Cerebellar cortex (tissue), 1 donor: Measurements from ENCODE around the gene S100A13.
"Not testable (repeated sequence)": the region's sequence is repeated elsewhere in the genome, so short reads cannot be mapped to it uniquely, and the experiment has no call there.

Experiments
- DNase-seq: peaks from one replicate; pipeline ENCODE4 v3.0.0-alpha.2; 2015; ENCODE audit warnings: low spot score

S100A13 gene

GRCh38 chr1:153626904-153627714, at the start of gene S100A13:
S100A13 (minus strand) TSS chr1:153627505; CDS start chr1:153626472, 1,033 bp downstream.
- peak; percentile 92 for DNase-seq

DNA sequence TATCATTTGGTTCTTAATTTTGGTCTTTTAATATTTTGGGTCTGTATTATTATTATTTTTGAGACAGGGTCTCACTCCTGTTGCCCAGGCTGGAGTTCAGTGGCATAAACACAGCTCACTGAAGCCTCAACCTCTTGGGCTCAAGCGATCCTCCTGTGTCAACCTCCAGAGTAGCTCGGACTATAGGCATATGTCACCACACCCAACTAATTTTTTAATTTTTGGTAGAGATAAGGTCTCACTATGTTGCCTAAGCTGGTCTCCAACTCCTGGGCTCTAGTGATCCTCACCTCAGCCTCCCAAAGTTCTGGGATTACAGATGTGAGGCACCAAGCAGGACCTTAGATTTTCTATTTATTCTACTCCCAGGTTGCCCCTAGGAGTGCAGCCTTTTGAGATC, 46.2 kb upstream of the S100A13 start:
- no peak for DNase-seq

- DNase-seq: not testable (repeated sequence)
Measured at GRCh38 chr1:153671628-153672353, 44.5 kb upstream of the S100A13 start.

DNA sequence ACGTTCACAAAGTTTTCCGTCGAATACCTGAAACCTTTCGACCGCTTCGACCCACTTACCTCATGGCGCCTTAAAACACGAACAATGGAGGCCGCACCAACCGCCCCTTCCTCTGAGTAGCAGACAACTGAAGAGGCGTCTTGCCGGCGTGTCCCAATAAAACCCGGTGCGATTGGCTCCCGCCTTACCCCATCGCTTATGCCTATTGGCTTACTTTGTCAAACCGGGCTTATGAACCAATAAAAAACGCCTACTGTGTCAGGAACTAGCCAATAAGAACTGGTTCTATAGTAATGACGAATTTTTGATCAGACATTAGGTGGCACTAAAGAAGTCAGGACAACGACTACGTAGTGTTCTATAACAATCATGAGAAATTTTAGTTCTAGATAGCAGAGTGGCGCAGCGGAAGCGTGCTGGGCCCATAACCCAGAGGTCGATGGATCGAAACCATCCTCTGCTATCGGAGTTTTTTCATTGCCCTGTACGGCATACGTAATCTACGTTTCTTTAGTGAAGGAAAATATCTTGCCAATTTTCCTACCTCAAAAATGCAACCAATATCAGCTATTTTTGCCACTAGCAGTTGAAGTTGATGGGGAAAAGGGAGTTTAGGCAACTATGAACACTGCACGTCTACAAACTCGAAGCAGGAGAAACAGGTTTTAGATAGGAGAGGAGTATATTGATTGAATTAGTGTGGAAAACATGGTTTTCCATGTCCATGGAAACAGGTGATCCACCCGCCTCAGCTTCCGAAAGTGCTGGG, 43.7 kb upstream of the S100A13 start, which contains the start of gene ILF2:
TSS of gene ILF2 (minus strand) at position 135 of the 769 bp plus-strand sequence. CDS start at position 64, 71 bp downstream.
- peak; percentile 100 for DNase-seq

DNA sequence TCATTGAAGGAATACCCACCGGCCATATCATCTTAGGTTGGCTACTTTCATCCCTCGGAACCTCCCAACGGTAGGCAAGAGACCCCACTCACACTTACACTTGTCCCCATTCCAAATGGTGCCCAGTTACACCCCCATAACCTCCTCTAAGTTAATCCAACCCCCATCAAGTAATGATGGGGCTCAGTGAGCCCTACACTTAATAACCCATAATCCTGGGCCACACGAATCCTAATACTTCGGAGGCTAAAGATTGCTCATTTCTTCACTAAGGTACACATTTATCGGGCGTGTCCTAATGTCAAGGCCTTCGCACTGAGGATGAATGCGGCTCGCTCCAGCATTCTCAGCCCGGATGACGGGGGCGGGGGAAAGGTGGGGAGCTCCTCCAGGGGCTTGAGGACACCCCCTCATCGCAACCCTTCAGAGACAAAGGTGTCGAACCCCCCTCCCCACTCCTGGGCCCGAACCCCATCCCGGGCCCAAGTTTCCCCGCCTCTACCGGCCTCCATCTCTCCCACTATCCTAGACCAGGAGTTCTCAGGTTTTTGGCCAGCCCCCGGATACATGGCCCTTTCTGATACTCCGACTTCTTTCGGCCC, 43.1 kb upstream of the S100A13 start:
- no peak for DNase-seq

GRCh38 chr1:153669606-153670005, 42.3 kb upstream of the S100A13 start:
- no peak for DNase-seq

DNA sequence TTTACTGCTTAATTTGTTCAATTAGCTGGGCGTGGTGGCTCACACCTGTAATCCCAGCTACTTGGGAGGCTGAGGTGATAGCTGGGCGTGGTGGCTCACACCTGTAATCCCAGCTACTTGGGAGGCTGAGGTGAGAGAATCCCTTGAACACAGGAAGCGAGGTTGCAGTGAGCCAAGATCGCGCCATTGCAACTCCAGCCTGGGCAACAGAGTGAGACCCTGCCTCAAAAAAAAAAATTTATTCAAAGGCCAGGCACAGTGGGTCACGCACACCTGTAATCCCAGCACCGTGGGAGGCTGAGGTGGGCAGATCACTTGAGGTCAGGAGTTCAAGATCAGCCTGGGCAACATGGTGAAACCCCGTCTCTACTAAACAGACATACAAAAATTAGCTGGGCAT, 41.4 kb upstream of the S100A13 start:
- not testable (repeated sequence) for DNase-seq

- no peak for DNase-seq
Measured at GRCh38 chr1:153667439-153667838, 40.1 kb upstream of the S100A13 start.

- no peak for DNase-seq
Measured at GRCh38 chr1:153663211-153663610, 35.9 kb upstream of the S100A13 start.

GRCh38 chr1:153662269-153662668, 35.0 kb upstream of the S100A13 start:
- DNase-seq: no peak

GRCh38 chr1:153661111-153661708, 33.9 kb upstream of the S100A13 start:
- DNase-seq: peak; percentile 50

DNA sequence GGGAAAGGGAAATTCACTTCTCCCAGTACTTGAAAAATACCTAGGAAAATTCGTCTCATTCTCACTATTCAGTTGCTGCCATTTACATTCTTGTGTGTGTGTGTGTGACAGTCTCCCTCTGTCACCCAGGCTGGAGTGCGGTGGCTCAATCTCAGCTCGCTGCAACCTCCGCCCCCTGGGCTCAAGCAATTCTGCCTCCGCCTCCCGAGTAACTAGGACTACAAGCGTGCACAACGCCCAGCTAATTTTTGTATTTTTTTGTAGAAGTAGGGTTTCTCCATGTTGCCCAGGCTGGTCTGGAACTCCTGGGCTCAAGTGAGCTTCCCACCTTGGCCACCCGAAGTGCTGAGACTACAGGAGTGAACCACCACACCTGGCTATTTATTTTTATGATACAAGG, 32.4 kb upstream of the S100A13 start:
- no peak for DNase-seq

DNA sequence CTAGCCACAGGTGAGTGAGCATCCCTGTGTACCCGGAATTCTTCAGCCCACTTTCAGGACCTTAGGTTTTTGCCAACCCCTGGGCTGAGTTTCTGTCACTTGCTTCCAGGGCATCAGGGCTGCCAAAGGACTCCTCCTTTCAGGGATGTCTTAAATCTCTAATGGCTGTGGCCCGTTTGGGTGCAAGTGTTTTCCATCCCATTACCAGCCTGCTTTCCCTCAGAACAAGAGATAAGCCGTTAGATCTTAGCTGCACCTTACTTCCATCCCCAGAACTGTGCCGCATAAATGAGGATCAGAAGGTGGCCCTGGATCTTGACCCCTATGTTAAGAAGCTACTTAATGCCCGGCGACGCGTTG, 31.9 kb upstream of the S100A13 start:
- no peak for DNase-seq

DNA sequence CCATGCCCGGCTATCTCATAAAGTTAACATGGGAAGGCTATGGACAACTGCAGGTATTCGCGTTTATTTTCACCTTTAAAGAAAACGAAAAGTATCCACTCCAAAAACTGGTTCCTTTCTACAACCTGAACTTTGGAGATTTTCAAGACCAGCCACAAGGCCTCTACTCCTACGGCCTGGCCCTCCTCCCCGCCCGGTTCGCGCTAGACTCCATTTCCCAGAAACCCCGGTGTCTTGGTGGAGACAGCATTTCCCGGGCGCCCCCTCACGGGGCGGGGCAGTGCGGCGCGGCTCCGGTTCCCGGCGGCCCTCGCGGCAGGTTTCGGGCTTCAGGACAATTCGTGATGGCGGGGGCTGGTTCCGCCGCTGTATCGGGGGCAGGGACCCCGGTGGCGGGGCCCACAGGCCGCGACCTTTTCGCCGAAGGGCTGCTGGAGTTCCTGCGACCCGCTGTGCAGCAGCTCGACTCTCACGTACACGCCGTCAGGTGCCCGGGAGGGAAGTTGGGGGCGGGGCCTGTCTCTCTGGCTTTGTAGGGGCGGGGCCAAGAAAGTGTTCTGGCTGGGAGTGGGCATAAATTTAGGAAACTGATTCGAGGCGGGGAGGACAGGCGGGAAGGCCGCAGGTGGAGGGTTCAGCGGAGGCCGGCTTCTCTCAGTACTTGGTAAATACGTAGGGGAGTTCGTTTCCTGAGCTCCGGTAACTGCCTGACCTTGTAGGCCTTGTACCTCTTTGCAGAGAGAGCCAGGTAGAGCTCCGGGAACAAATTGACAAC, 31.3 kb upstream of the S100A13 start, which contains the start of gene SNAPIN:
TSS of gene SNAPIN (plus strand) at position 304 of the 775 bp plus-strand sequence. CDS start at position 345, 41 bp downstream.
- peak; percentile 94 for DNase-seq

DNA sequence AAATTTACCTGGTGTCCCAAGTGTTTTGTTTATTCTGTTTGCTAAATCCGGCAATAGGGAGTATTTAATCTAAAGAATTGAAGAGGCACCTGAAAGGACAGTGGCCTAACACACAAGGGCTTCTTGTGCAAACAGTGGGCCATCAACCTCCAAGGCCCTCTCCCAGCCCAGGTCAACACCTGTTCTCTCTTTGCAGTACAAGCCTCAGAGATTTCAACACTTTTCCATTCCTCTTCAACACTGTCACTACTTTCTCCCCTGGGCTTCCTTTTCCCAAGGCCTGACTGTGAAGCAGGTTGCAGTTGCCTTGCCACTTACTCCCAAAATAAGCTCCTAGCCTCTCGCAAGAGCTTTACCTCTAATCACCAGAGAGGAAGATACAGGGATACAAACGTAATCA, 28.0 kb upstream of the S100A13 start:
- DNase-seq: no peak

- DNase-seq: no peak
Measured at GRCh38 chr1:153652805-153653500, 25.6 kb upstream of the S100A13 start.

GRCh38 chr1:153651771-153652170, 24.5 kb upstream of the S100A13 start:
- no peak for DNase-seq

GRCh38 chr1:153649863-153650235, 22.5 kb upstream of the S100A13 start:
- peak; percentile 64 for DNase-seq

DNA sequence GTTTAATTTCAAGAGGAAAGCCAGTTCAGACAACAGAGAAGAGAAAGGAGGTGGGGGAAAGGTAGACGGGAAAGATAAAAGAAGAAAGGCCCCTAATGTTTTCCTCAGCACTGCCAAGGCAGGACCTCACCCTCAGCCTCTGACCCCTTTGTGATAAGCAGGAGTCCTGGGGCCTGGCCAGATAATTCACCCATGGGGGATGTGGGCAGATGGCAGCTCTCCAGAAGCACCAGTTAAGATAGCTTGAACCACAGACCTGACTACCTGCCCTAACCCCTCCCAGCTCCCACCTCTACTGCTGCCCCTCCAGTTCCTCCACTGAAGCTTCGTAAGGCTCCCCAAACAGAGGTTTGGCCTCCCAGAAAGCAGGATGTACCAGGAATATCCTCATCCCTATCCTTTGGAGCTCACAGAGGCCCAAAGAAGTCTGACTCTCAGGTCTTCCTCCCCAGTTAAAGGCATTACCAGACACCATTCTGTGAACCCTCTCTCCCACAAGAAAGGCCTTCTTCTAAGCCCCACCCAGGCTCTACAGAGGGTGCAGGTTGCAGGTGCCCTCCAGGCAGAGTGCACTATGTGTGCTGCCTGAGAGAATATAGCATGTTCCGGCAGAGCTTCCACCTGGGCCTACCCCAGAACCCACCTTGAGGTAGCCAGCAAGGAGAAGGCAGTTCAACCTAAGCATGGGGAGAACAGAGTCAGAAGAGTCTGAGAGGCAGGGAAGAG, 22.0 kb upstream of the S100A13 start:
- no peak for DNase-seq
